GM23338 (cell line): ENCODE measurements around the gene TAF3.

ENCODE experiments used
- CREB1 ChIP-seq: fragments of 250-450 bp; sonication (Bioruptor Pico); IDR thresholded peaks from 2 replicates; pipeline ENCODE4 v1.5.0; 2020; ENCODE audit warnings: low read depth, mild to moderate bottlenecking, moderate library complexity
- EZH2 ChIP-seq: fragments of 200-600 bp; sonication (generic); IDR thresholded peaks from one replicate; pipeline ENCODE4 v1.8.0; 2017; ENCODE audit warnings: antibody characterized with exemption, mild to moderate bottlenecking, low read depth; ENCODE audit not compliant: unreplicated experiment
- EZH2phosphoT487 ChIP-seq: fragments of 200-600 bp; sonication (generic); IDR thresholded peaks from one replicate; pipeline ENCODE4 v1.8.1; 2018; ENCODE audit warnings: antibody characterized with exemption; ENCODE audit not compliant: unreplicated experiment
- JUNB ChIP-seq: IDR thresholded peaks from one replicate; pipeline ENCODE4 v1.6.1; 2016; ENCODE audit warnings: antibody characterized with exemption; ENCODE audit not compliant: unreplicated experiment
- NANOG ChIP-seq: IDR thresholded peaks from 2 replicates; pipeline ENCODE4 v1.6.1; 2016; ENCODE audit warnings: antibody characterized with exemption, borderline replicate concordance
- POLR2AphosphoS5 ChIP-seq: IDR thresholded peaks from 2 replicates; pipeline ENCODE4 v1.6.1; 2016; ENCODE audit warnings: antibody characterized with exemption, low read depth
- REST ChIP-seq: IDR thresholded peaks from one replicate; pipeline ENCODE4 v1.6.1; 2018; ENCODE audit warnings: antibody characterized with exemption; ENCODE audit not compliant: unreplicated experiment
- STAT1 ChIP-seq: IDR thresholded peaks from one replicate; pipeline ENCODE4 v1.6.1; 2016; ENCODE audit warnings: antibody characterized with exemption; ENCODE audit not compliant: unreplicated experiment
- ZNF331 ChIP-seq: fragments of 250-450 bp; sonication (Bioruptor Pico); IDR thresholded peaks from 2 replicates; pipeline ENCODE4 v1.5.0; 2020; ENCODE audit warnings: low read depth, mild to moderate bottlenecking, moderate library complexity
- TF ChIP-seq, protein P1 (sequence below), 2 experiments: fragments of 200-600 bp in 1 of 2; sonication (generic) in 1 of 2; conservative IDR thresholded peaks; 2 replicates each; pipeline versions ENCODE4 v1.5.1 to v1.6.1; 2016 to 2017; ENCODE audit warnings: antibody characterized with exemption in 2 of 2, low read depth in 2 of 2, mild to moderate bottlenecking in 2 of 2, moderate library complexity in 1 of 2
- TF ChIP-seq, protein P2 (sequence below): IDR thresholded peaks from 2 replicates; pipeline ENCODE4 v1.6.1; 2016; ENCODE audit warnings: antibody characterized with exemption

- no peak for TF ChIP-seq POLR2AphosphoS5
- TF ChIP-seq, protein P1, sequence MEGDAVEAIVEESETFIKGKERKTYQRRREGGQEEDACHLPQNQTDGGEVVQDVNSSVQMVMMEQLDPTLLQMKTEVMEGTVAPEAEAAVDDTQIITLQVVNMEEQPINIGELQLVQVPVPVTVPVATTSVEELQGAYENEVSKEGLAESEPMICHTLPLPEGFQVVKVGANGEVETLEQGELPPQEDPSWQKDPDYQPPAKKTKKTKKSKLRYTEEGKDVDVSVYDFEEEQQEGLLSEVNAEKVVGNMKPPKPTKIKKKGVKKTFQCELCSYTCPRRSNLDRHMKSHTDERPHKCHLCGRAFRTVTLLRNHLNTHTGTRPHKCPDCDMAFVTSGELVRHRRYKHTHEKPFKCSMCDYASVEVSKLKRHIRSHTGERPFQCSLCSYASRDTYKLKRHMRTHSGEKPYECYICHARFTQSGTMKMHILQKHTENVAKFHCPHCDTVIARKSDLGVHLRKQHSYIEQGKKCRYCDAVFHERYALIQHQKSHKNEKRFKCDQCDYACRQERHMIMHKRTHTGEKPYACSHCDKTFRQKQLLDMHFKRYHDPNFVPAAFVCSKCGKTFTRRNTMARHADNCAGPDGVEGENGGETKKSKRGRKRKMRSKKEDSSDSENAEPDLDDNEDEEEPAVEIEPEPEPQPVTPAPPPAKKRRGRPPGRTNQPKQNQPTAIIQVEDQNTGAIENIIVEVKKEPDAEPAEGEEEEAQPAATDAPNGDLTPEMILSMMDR (conservative IDR thresholded peaks at IDR 0.05; ENCODE audit: low read depth in 2 of 2): no peak
- no peak for TF ChIP-seq ZNF331 (CRISPR knock-in tag)
- no peak for TF ChIP-seq CREB1 (CRISPR knock-in tag)
- TF ChIP-seq NANOG: no peak
- TF ChIP-seq, protein P2, sequence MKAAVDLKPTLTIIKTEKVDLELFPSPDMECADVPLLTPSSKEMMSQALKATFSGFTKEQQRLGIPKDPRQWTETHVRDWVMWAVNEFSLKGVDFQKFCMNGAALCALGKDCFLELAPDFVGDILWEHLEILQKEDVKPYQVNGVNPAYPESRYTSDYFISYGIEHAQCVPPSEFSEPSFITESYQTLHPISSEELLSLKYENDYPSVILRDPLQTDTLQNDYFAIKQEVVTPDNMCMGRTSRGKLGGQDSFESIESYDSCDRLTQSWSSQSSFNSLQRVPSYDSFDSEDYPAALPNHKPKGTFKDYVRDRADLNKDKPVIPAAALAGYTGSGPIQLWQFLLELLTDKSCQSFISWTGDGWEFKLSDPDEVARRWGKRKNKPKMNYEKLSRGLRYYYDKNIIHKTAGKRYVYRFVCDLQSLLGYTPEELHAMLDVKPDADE: no peak
- peak; percentile 86 for TF ChIP-seq EZH2
- peak; percentile 51 for TF ChIP-seq EZH2phosphoT487
- no peak for TF ChIP-seq JUNB
- no peak for TF ChIP-seq STAT1
- TF ChIP-seq REST: no peak
These were observed 232.3 kb downstream of the TAF3 start for GRCh38 chr10:8050556-8051108.
